ENCODE results near the gene PCNT.

PCNT gene, protein sequence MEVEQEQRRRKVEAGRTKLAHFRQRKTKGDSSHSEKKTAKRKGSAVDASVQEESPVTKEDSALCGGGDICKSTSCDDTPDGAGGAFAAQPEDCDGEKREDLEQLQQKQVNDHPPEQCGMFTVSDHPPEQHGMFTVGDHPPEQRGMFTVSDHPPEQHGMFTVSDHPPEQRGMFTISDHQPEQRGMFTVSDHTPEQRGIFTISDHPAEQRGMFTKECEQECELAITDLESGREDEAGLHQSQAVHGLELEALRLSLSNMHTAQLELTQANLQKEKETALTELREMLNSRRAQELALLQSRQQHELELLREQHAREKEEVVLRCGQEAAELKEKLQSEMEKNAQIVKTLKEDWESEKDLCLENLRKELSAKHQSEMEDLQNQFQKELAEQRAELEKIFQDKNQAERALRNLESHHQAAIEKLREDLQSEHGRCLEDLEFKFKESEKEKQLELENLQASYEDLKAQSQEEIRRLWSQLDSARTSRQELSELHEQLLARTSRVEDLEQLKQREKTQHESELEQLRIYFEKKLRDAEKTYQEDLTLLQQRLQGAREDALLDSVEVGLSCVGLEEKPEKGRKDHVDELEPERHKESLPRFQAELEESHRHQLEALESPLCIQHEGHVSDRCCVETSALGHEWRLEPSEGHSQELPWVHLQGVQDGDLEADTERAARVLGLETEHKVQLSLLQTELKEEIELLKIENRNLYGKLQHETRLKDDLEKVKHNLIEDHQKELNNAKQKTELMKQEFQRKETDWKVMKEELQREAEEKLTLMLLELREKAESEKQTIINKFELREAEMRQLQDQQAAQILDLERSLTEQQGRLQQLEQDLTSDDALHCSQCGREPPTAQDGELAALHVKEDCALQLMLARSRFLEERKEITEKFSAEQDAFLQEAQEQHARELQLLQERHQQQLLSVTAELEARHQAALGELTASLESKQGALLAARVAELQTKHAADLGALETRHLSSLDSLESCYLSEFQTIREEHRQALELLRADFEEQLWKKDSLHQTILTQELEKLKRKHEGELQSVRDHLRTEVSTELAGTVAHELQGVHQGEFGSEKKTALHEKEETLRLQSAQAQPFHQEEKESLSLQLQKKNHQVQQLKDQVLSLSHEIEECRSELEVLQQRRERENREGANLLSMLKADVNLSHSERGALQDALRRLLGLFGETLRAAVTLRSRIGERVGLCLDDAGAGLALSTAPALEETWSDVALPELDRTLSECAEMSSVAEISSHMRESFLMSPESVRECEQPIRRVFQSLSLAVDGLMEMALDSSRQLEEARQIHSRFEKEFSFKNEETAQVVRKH (N-terminal part only)

DNA sequence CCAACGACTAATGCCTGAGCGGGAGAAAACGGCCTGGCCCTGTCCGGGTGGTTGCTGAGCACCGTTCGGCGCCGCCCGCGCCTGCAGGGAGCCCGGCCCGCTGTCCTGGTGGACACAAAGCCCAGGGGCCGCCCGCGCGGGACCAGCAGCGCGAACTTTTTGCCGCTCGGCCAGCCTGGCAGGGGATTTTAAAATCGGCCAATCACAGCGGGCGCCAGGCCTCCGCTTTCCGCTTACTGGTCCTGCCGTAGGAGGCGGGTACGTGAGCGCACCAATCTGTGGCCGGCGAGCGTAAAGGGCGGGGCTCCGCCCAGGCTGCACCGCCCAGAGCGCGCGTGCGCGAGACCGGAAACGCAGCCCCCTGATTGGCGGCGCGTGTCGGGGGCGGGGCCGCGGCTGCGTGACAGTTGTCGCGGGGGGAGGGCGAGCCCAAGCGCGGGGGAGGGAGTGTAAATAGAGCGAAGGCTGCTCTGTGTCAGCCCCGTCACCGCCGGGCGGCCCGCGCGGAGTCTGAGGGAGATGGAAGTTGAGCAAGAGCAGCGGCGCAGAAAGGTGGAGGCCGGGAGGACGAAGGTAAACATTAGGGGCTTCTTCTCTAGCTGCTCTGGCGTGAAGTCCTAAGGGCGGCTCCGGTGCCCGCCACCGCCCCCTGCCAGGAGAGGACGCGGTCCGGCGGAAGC is at the start of gene PCNT, which contains the start of gene C21orf58:
Gene PCNT (plus strand): TSS at position 447 of the 680 bp plus-strand sequence. CDS start 73 bp downstream, at position 520.
Gene C21orf58 (minus strand): TSS at position 161 of the 680 bp plus-strand sequence. CDS start 1,132 bp downstream, outside the sequence.
- ChIA-PET CTCF (no interaction called here), POLR2A (interaction anchor here (1.2 to 2.7 kb wide), 3 partner anchors 11 to 312 kb away, joined by 4 to 12 read pairs (median 9); partner anchors contain the start of genes MCM3AP and YBEY)
- TF ChIP-seq, protein P1, sequence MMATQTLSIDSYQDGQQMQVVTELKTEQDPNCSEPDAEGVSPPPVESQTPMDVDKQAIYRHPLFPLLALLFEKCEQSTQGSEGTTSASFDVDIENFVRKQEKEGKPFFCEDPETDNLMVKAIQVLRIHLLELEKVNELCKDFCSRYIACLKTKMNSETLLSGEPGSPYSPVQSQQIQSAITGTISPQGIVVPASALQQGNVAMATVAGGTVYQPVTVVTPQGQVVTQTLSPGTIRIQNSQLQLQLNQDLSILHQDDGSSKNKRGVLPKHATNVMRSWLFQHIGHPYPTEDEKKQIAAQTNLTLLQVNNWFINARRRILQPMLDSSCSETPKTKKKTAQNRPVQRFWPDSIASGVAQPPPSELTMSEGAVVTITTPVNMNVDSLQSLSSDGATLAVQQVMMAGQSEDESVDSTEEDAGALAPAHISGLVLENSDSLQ (IDR thresholded peaks at IDR 0.05): peak; percentile 93
- TF ChIP-seq SP1 (IDR thresholded peaks at IDR 0.05): no peak; the same call in 1 of the 2 replicates
- TF ChIP-seq ZNF384 (IDR thresholded peaks at IDR 0.05): no peak
- TF ChIP-seq FOXA1 (IDR thresholded peaks at IDR 0.05): no peak
- TF ChIP-seq SUZ12 (IDR thresholded peaks at IDR 0.05): no peak
- no peak for TF ChIP-seq ARNT (IDR thresholded peaks at IDR 0.05)
- TF ChIP-seq HDGF (IDR thresholded peaks at IDR 0.05; ENCODE audit: borderline replicate concordance): no peak
- no peak for TF ChIP-seq BHLHE40 (IDR thresholded peaks at IDR 0.05; ENCODE audit: borderline replicate concordance)
- TF ChIP-seq TARDBP (IDR thresholded peaks at IDR 0.05): no peak
- TF ChIP-seq ELF4 (IDR thresholded peaks at IDR 0.05): peak; percentile 48; the same call in 1 of the 2 replicates
- peak; percentile 72; the same call in 1 of the 2 replicates for TF ChIP-seq L3MBTL2 (conservative IDR thresholded peaks at IDR 0.05)
- TF ChIP-seq LEF1 (IDR thresholded peaks at IDR 0.05; ENCODE audit: borderline replicate concordance): peak; percentile 14; the same call in 1 of the 2 replicates
- TF ChIP-seq NFRKB (IDR thresholded peaks at IDR 0.05): no peak
- TF ChIP-seq CTBP1 (IDR thresholded peaks at IDR 0.05; ENCODE audit: borderline replicate concordance): no peak
- TF ChIP-seq FOXM1 (IDR thresholded peaks at IDR 0.05; ENCODE audit: borderline replicate concordance): peak; percentile 50; the same call in 1 of the 2 replicates
- TF ChIP-seq FOXK2 (IDR thresholded peaks at IDR 0.05): no peak
- peak; percentile 99 for DNase-seq (ENCODE audit: extremely low spot score)

DNA sequence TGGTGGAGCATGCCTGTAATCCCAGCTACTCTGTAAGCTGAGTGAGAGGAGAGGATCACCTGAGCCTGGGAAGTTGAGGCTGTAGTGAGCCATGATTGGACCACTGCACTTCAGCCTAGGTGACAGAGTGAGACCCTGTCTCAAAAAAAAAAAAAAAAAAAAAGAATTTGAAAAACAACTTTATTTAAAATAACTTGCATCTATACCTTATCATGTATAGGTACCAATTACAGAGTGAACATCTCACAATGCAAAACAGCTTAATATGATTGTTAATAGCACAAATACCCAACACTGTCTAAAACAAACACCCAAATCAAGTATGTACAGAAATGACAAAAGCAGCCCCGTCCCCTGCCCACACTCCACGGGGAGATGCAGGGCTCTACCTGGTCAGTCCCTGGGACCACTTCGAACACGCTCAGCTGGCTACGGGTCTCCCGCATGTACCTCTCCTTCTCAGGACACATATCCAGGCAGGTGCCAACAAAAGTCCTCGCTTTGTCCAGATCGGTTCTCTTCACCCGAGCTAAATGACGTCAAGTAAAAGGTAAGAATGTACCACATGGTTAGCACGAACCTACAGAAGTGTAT is 49.1 kb upstream of the PCNT start:
- no peak for DNase-seq (ENCODE audit: extremely low spot score)
- TF ChIP-seq ELF4 (IDR thresholded peaks at IDR 0.05): no peak
- no peak for TF ChIP-seq CTBP1 (IDR thresholded peaks at IDR 0.05; ENCODE audit: borderline replicate concordance)
- no peak for TF ChIP-seq LEF1 (IDR thresholded peaks at IDR 0.05; ENCODE audit: borderline replicate concordance)
- no peak for TF ChIP-seq SUZ12 (IDR thresholded peaks at IDR 0.05)
- TF ChIP-seq FOXM1 (IDR thresholded peaks at IDR 0.05; ENCODE audit: borderline replicate concordance): no peak
- peak; percentile 48; the same call in 1 of the 2 replicates for TF ChIP-seq ZNF384 (IDR thresholded peaks at IDR 0.05)
- ChIA-PET CTCF (no interaction called here), POLR2A (interaction anchor here (1.1 kb wide), 1 partner anchor 11 kb away, joined by 3 read pairs; the partner anchor contains the start of genes MCM3AP and YBEY)

DNA sequence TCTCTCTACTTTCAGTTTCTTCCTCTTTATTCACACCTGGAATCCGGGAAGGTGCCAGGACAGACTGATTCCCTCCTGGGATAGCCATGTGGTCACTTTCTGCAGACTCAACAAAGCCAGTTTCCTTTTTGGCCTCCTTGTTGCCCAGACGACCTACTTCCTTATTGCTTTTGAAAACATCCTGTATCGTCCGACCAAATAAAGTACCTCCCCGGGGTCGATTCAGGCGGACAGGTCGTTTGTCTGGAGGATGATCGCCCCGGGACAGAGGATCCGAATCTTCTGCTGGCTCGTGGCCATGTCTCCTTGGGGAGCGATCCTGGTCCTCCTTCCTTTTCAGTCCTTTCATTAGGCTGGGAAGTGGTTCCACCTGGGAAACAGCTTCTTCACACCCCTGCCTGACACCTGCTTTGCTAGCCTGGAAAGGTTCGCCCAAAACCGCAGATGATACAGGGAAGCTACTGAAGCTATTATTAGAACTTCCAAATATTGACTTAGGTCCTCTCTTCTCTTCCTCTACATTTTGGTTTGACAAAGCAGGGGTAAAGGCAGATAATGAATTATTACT is 39.8 kb upstream of the PCNT start:
- ChIA-PET CTCF (no interaction called here), POLR2A (interaction anchor here (1.2 to 2.9 kb wide), 2 partner anchors 39 to 40 kb away, joined by 3 to 9 read pairs; partner anchors contain the start of gene C21orf58)
- TF ChIP-seq, protein P1 (IDR thresholded peaks at IDR 0.05): no peak
- TF ChIP-seq LEF1 (IDR thresholded peaks at IDR 0.05; ENCODE audit: borderline replicate concordance) (no peak), HDGF (IDR thresholded peaks at IDR 0.05; ENCODE audit: borderline replicate concordance) (no peak), ARNT (IDR thresholded peaks at IDR 0.05) (no peak), SUZ12 (IDR thresholded peaks at IDR 0.05) (no peak), FOXM1 (IDR thresholded peaks at IDR 0.05; ENCODE audit: borderline replicate concordance) (no peak), ZNF384 (IDR thresholded peaks at IDR 0.05) (no peak), NFRKB (IDR thresholded peaks at IDR 0.05) (no peak), ELF4 (IDR thresholded peaks at IDR 0.05) (no peak), TARDBP (IDR thresholded peaks at IDR 0.05) (no peak), FOXK2 (IDR thresholded peaks at IDR 0.05) (no peak), SP1 (IDR thresholded peaks at IDR 0.05) (no peak), BHLHE40 (IDR thresholded peaks at IDR 0.05; ENCODE audit: borderline replicate concordance) (no peak), CTBP1 (IDR thresholded peaks at IDR 0.05; ENCODE audit: borderline replicate concordance) (no peak), FOXA1 (IDR thresholded peaks at IDR 0.05) (no peak), L3MBTL2 (conservative IDR thresholded peaks at IDR 0.05) (no peak)
- no peak for DNase-seq (ENCODE audit: extremely low spot score)

DNA sequence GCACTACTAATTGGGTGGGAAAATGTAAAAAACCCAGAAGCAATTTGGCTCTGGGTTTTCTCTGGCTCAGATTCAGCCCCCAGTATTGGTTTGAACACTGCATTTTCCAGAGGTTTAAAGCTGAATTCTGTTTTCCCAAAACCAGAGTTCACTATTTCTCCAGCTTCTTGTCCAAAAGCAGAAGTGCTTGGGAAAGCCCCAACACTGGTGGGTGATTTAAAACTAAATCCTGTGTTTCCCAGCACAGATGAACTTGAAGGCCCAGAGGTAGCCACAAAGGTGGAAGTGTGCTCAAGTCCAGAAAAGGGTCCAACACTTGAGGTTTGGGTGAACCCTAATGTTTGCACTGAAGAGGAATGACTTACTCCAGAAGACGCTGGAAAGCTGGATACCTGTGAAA is 39.2 kb upstream of the PCNT start:
- POLR2A ChIA-PET: interaction anchor here (1.6 to 2.9 kb wide), 2 partner anchors 38 to 40 kb away, joined by 9 read pairs; partner anchors contain the start of gene C21orf58
- CTCF ChIA-PET: no interaction called here
- TF ChIP-seq CTBP1 (IDR thresholded peaks at IDR 0.05; ENCODE audit: borderline replicate concordance) (no peak), SUZ12 (IDR thresholded peaks at IDR 0.05) (no peak), L3MBTL2 (conservative IDR thresholded peaks at IDR 0.05) (no peak), TARDBP (IDR thresholded peaks at IDR 0.05) (no peak)
- no peak for DNase-seq (ENCODE audit: extremely low spot score)
